Measurements from ENCODE around the gene ORAI1.

Gene ORAI1

GRCh38 chr12:121610239-121611149, 15.8 kb upstream of the ORAI1 start:
- TF ChIP-seq CTCF (IDR thresholded peaks at IDR 0.05; ENCODE audit: low read depth, low read length, missing control alignments): no peak

GRCh38 chr12:121611306-121611705, 15.0 kb upstream of the ORAI1 start:
- no peak for DNase-seq (ENCODE audit: extremely low read depth, low read depth)
- TF ChIP-seq CTCF (IDR thresholded peaks at IDR 0.05; ENCODE audit: low read depth, low read length, missing control alignments): no peak
- H3K4me3 ChIP-seq (replicated peaks; ENCODE audit: low read depth, low read length): no peak overlapping the region

More at GRCh38 chr12:121610239-121611149, 15.8 kb upstream of the ORAI1 start:
- DNase-seq (ENCODE audit: extremely low read depth, low read depth): no peak
- no peak overlapping the region for H3K4me3 ChIP-seq (replicated peaks; ENCODE audit: low read depth, low read length)

GRCh38 chr12:121613462-121613861, 12.9 kb upstream of the ORAI1 start:
- DNase-seq (ENCODE audit: extremely low read depth, low read depth): no peak
- no peak for TF ChIP-seq CTCF (IDR thresholded peaks at IDR 0.05; ENCODE audit: low read depth, low read length, missing control alignments)
- no peak overlapping the region for H3K4me3 ChIP-seq (replicated peaks; ENCODE audit: low read depth, low read length)

- TF ChIP-seq CTCF (IDR thresholded peaks at IDR 0.05; ENCODE audit: low read depth, low read length, missing control alignments): no peak
- H3K4me3 ChIP-seq (replicated peaks; ENCODE audit: low read depth, low read length): no peak overlapping the region
Observed at GRCh38 chr12:121614872-121615467, 11.4 kb upstream of the ORAI1 start.

GRCh38 chr12:121618659-121619233, 7.6 kb upstream of the ORAI1 start:
- TF ChIP-seq CTCF (IDR thresholded peaks at IDR 0.05; ENCODE audit: low read depth, low read length, missing control alignments): no peak
- H3K4me3 ChIP-seq (replicated peaks; ENCODE audit: low read depth, low read length): no peak overlapping the region
- DNase-seq (ENCODE audit: extremely low read depth, low read depth): no peak

More at GRCh38 chr12:121614872-121615467, 11.4 kb upstream of the ORAI1 start:
- no peak for DNase-seq (ENCODE audit: extremely low read depth, low read depth)

GRCh38 chr12:121620333-121620891, 5.9 kb upstream of the ORAI1 start:
- H3K4me3 ChIP-seq (replicated peaks; ENCODE audit: low read depth, low read length): no peak overlapping the region
- DNase-seq (ENCODE audit: extremely low read depth, low read depth): no peak
- no peak for TF ChIP-seq CTCF (IDR thresholded peaks at IDR 0.05; ENCODE audit: low read depth, low read length, missing control alignments)
